Middle frontal gyrus (tissue), 1 donor: ENCODE data around the gene YIPF6.
A peak's percentile ranks its signal among the peaks of the same experiment; 100 is the strongest.
"Not testable (repeated sequence)": the region's sequence is repeated elsewhere in the genome, so short reads cannot be mapped to it uniquely, and the experiment has no call there.

ENCODE experiments used
- DNase-seq: peaks from one replicate; pipeline ENCODE4 v3.0.0-alpha.2; 2015; ENCODE audit warnings: low spot score; ENCODE audit errors: extremely low spot score

The YIPF6 gene

GRCh38 chrX:68498508-68499379, at the start of gene YIPF6:
YIPF6 (plus strand) TSS chrX:68499051; CDS start chrX:68499067, 16 bp downstream.
- DNase-seq = peak; percentile 33

DNA sequence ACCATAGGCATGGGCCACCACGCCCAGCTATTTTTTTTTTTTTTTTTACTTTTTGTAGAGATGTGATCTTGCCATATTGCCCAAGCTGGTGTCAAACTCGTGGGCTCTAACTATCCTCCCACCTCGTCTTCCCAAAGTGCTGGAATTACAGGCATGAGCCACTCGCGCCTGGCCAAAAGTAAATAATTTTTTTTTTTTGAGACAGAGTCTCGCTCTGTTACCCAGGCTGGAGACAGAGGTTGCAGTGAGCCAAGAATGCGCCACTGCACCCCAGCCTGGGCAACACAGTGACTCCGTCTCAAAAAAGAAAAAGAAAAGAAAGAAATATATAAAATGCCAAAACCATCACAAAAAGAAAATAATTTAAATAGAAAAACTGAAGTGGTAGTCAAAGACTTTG, 47.1 kb upstream of the YIPF6 start:
- no peak for DNase-seq

DNA sequence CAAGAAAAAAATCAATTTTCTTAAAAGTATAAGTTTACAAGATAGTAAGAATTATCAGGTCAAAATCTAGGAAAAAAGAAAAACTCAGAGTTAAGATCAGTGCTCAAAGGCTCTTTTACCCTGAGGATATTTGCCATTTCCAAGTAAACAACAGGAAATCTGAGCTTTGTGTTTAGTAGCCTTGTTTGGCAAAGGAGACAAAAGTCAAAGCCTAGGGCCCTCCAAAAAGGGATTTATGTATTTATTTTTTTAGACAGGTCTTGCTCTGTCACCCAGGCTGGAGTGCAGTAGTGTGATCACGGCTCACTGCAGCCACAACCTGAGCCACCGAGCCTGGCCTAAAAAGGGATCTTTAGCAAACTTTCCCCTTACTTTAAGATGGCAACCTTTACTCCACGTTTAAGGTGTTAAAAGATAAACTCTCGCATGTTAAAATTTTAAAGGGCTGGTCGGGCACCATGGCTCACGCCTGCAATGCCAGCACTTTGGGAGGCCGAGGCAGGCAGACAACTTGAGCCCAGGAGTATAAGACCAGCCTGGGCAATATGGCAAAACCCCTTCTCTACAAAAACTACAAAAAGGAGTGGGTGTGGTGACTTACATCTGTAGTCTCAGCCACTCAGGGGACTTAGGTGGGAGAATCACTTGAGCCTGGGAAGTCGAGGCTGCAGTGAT, 44.2 kb upstream of the YIPF6 start:
- no peak for DNase-seq

DNA sequence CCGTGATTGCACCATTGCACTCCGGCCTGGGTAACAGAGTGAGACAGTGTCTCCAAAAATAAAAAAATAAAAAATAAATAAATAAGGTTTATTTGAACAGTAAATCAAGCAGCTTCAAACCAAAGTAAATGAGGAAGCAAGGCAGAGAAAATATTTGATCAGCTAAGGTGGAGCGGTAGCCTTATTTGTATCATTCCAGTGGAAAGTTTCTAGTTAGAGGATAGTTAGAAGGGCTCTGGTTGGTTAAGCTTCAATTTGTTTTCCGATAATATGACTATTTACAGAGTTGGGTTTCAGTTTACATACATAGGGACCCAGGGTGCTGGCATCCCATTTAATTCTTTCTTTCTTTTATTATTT, 43.7 kb upstream of the YIPF6 start:
- no peak for DNase-seq

- DNase-seq = no peak
These were observed 37.8 kb upstream of the YIPF6 start for GRCh38 chrX:68461093-68461492.

DNA sequence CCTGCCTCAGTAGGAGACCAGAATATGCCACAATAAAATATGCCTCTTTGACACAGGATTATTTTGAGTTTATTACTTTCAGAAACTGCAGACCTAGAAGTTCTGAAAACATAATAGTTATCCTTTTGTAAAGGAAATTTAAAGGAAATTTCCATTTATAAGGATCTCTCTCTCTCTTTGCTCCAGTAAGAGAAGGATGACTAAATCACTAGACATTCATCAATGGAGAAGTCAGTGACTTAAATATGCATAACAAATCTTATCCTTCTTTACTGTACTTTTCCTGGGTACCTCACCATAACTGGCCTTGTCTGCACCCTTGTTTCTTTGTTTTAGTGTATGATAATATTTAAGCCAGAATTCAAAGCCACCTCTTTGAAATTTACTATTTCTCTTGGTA, 37.3 kb upstream of the YIPF6 start:
- DNase-seq = no peak

DNA sequence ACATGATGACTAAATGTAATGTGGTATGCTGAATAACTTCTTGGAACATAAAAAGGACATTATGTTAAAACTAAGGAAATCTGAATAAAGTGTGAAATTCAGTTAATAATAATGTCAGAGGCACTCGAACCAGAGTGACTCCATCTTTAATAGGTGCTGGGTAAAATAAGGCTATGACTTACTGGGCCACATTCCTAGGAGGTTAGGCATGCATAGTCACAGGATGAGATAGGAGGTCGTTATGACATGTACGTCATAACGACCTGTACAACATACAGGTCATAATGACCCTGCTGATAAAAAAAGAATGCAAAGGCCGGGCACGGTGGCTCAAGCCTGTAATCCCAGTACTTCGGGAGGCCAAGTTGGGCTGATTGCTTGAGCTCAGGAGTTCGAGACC, 36.7 kb upstream of the YIPF6 start:
- no peak for DNase-seq

DNA sequence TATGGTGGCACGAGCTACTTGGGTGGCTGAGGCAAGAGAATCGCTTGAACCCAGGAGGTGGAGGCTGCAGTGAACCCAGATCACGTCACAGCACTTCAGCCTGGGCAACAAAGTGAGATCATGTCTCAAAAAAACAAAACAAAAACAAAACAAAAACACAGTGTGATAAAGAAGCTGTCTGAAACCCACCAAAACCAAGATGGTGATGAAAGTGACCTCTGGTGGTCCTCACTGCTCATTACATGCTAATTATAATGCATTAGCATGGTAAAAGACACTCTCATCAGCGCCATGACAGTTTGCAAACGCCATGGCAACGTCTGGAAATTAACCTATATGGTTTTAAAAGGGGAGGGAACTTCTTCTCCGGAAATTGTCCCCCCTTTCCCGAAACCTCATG, 36.2 kb upstream of the YIPF6 start:
- no peak for DNase-seq

GRCh38 chrX:68463880-68464279, 35.0 kb upstream of the YIPF6 start:
- no peak for DNase-seq

GRCh38 chrX:68464796-68465195, 34.1 kb upstream of the YIPF6 start:
- no peak for DNase-seq

DNA sequence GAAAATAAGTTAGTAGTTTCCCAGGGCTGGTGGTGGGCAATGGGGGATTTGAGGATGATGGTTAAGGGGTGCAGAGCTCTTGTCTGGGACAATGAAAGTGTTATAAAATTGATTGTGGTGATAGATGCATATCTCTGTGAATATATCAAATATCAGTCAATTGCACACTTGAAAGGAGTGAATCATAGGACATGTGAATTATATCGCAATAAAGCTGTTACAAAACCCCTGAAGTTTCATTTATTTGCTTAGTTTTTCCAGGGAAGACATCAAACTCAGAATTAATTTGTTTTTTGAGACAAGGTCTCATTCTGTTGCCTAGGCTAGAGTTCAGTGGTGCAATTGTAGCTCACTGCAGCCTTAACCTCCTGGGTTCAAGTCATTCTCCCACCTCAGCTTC, 17.9 kb upstream of the YIPF6 start:
- no peak for DNase-seq

- DNase-seq = not testable (repeated sequence)
These were observed 12.7 kb upstream of the YIPF6 start for GRCh38 chrX:68486198-68486597.

- no peak for DNase-seq
These were observed 11.6 kb upstream of the YIPF6 start for GRCh38 chrX:68487254-68487653.

- DNase-seq = no peak
These were observed 10.9 kb upstream of the YIPF6 start for GRCh38 chrX:68487924-68488323.

- no peak for DNase-seq
These were observed 10.2 kb upstream of the YIPF6 start for GRCh38 chrX:68488657-68489056.

GRCh38 chrX:68490644-68491043, 8.2 kb upstream of the YIPF6 start:
- no peak for DNase-seq

GRCh38 chrX:68492583-68492982, 6.3 kb upstream of the YIPF6 start:
- DNase-seq = no peak

DNA sequence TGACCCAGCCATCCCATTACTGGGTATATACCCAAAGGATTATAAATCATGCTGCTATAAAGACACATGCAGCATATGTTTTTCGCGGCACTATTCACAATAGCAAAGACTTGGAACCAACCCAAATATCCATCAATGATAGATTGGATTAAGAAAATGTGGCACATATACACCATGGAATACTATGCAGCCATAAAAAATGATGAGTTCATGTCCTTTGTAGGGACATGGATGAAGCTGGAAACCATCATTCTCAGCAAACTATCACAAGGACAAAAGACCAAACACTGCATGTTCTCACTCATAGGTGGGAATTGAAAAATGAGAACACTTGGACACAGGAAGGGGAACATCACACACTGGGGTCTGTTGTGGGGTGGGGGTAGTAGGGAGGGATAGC, 5.1 kb upstream of the YIPF6 start:
- DNase-seq = not testable (repeated sequence)

- no peak for DNase-seq
These were observed 775 bp upstream of the YIPF6 start for GRCh38 chrX:68498044-68498507.

- DNase-seq = no peak
These were observed 973 bp downstream of the YIPF6 start for GRCh38 chrX:68499543-68500504.

DNA sequence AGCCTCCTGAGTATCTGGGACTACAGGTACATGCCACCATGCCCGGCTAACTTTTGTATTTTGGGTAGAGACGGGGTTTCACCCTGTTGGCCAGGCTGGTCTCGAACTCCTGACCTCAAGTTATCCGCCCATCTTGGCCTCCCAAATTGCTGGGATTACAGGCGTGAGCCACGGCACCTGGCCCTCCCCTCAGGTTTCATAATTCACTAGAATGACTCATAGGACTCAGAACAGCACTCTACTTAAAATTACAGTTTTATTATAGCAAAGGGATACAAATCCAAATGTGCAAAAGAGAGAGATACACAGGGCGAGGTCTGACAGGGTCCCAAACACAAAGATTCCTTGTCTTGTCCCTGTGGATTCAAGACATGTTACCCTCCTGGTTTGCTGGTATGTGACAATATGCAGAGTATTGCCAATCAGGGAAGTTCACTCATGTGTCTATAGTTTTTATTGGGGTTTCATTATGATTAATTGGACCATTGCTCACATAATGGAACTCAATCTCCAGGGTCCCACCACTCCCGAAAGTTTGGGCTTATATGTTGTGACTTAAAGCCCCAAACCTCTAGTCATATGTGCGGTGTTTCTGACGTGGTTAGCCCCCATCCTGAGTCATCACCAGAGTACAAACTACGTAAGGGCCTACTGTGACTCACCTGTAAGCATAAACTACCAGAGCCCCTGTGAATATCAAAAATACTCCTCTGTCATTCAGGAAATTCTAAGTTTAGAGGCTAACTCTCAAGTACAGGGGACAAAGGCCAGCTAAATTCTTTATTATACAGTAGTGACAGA, 5.2 kb downstream of the YIPF6 start:
- DNase-seq = no peak
